K562 (cell line): ENCODE data around the gene PSMB11. TPM values are rescaled to one million over a fixed set of nuclear protein-coding genes. Genes with fewer than 3 reads are reported as not detected.
A peak's percentile ranks its signal among the peaks of the same experiment; 100 is the strongest.

Experiments used
- CHD1 ChIP-seq: fragments of 200-600 bp; sonication (generic); IDR thresholded peaks from one replicate; pipeline ENCODE4 v1.6.1; 2012; ENCODE audit warnings: mild to moderate bottlenecking, moderate library complexity, low read length, inconsistent platforms
- CREB3L1 ChIP-seq: fragments of 450-650 bp; IDR thresholded peaks from 2 replicates; pipeline ENCODE4 v1.6.1; 2014; ENCODE audit warnings: low read depth, mild to moderate bottlenecking, moderate library complexity, borderline replicate concordance
- E2F3 ChIP-seq: fragments of 250-450 bp; sonication (Bioruptor Pico); IDR thresholded peaks from 2 replicates; pipeline ENCODE4 v1.4.0; 2020; ENCODE audit warnings: mild to moderate bottlenecking
- HIVEP1 ChIP-seq: fragments of 250-450 bp; sonication (Bioruptor Pico); IDR thresholded peaks from 2 replicates; pipeline ENCODE4 v1.4.0; 2020; ENCODE audit warnings: mild to moderate bottlenecking
- HMBOX1 ChIP-seq: sonication (generic); IDR thresholded peaks from 2 replicates; pipeline ENCODE4 v1.6.1; 2016
- MEF2D ChIP-seq: conservative IDR thresholded peaks from 2 replicates; pipeline ENCODE4 v1.6.1; 2016; ENCODE audit warnings: low read depth, missing genetic modification characterization, missing compliant biosample characterization
- NBN ChIP-seq: fragments of 450-650 bp; IDR thresholded peaks from 2 replicates; pipeline ENCODE4 v1.6.1; 2016; ENCODE audit warnings: low read depth, mild to moderate bottlenecking
- REST ChIP-seq, 2 experiments: fragments of 450-650 bp; formaldehyde crosslinking in 1 of 2; IDR thresholded peaks; 2 replicates each; pipeline versions ENCODE4 v1.4.0 to v1.6.1; 2014 to 2020; ENCODE audit warnings: mild to moderate bottlenecking in 2 of 2, borderline replicate concordance in 1 of 2, low read depth in 1 of 2
- SMARCA5 ChIP-seq: fragments of 450-650 bp; IDR thresholded peaks from 2 replicates; pipeline ENCODE4 v1.6.1; 2016
- SMARCC2 ChIP-seq: fragments of 450-650 bp; IDR thresholded peaks from 2 replicates; pipeline ENCODE4 v1.6.1; 2017; ENCODE audit warnings: antibody characterized with exemption, moderate library complexity, mild to moderate bottlenecking, low read depth
- SNAPC5 ChIP-seq: fragments of 250-450 bp; sonication (Bioruptor Pico); IDR thresholded peaks from 2 replicates; pipeline ENCODE4 v1.8.0; 2021; ENCODE audit warnings: moderate library complexity, mild to moderate bottlenecking, inconsistent platforms
- TCF7L2 ChIP-seq: fragments of 150-350 bp; IDR thresholded peaks from 2 replicates; pipeline ENCODE4 v1.6.1; 2016; ENCODE audit warnings: low read depth, mild to moderate bottlenecking, low read length, moderate library complexity
- ZNF143 ChIP-seq: sonication (generic); formaldehyde crosslinking; IDR thresholded peaks from 2 replicates; pipeline ENCODE4 v1.9.0; 2022; ENCODE audit warnings: mild to moderate bottlenecking, missing genetic modification reagents
- ZNF24 ChIP-seq: fragments of 450-650 bp; IDR thresholded peaks from 2 replicates; pipeline ENCODE4 v1.6.1; 2016
- ZNF507 ChIP-seq: conservative IDR thresholded peaks from 2 replicates; pipeline ENCODE4 v1.6.1; 2017; ENCODE audit warnings: missing genetic modification characterization, missing compliant biosample characterization
- polyA plus RNA-seq, 8 experiments: library from polyadenylated mRNA; depleted of rRNA in 4 of 8; stranded (reverse) in 5 of 8; unstranded in 3 of 8; fragments of >200 nt; fragmentation: Nextera tagmentation in 2 of 8; fragmentation: Illumina TruSeq in 1 of 8; extraction: Ambion mirVana in 2 of 8; extraction: Trizol in 1 of 8; gene quantifications; 2 replicates each; pipeline versions ENCODE4 v1.2.1 to v1.2.3, GENCODE V29; 2011 to 2014; ENCODE audit warnings: inconsistent platforms in 1 of 8, missing spikeins in 1 of 8
- total RNA-seq, 7 experiments: library from RNA; depleted of rRNA in 6 of 7; stranded (reverse); fragments of >200 nt in 6 of 7; fragmentation: Illumina TruSeq in 2 of 7; extraction: Trizol in 2 of 7; gene quantifications; 2 replicates each; pipeline versions ENCODE4 v1.2.1 to v1.2.3, GENCODE V29; 2011 to 2021; ENCODE audit warnings: low replicate concordance in 1 of 7

PSMB11 gene
- total and polyA plus RNA-seq, 9 of the 15 experiments (the other 6 are each of a cell fraction or from before 2014, with no cell fraction given), result not detected

GRCh38 chr14:23071244-23071920 is 29.4 kb downstream of the PSMB11 start (continued):
- no peak for TF ChIP-seq REST (IDR thresholded peaks at IDR 0.05; ENCODE audit: borderline replicate concordance)
- TF ChIP-seq REST (CRISPR knock-in tag; IDR thresholded peaks at IDR 0.05; ENCODE audit: low read depth), result no peak
- no peak for TF ChIP-seq HIVEP1 (CRISPR knock-in tag)
- TF ChIP-seq CREB3L1, result no peak
- no peak for TF ChIP-seq CHD1
- no peak for TF ChIP-seq HMBOX1
- TF ChIP-seq SMARCA5, result no peak
- TF ChIP-seq TCF7L2, result no peak
- TF ChIP-seq NBN, result no peak
- peak; percentile 76 for TF ChIP-seq ZNF143 (CRISPR knock-in tag)
- no peak for TF ChIP-seq E2F3
- TF ChIP-seq SNAPC5 (CRISPR knock-in tag), result no peak
- TF ChIP-seq ZNF507 (tag), result no peak
- no peak for TF ChIP-seq ZNF24
- no peak for TF ChIP-seq SMARCC2
- no peak for TF ChIP-seq MEF2D (tag)
